Kidney (tissue), 14 donors: ENCODE results near the gene VGF. TPM values are rescaled to one million over a fixed set of nuclear protein-coding genes. Genes with fewer than 3 reads are reported as not detected.
"Not testable (repeated sequence)": the region's sequence is repeated elsewhere in the genome, so short reads cannot be mapped to it uniquely, and the experiment has no call there.

Source experiments
- DNase-seq, 5 donors: peaks; one replicate each; pipeline ENCODE4 v3.0.0-alpha.2; 2013 to 2020
- FAIRE-seq: peaks from 2 replicates; lab custom pipeline; 2012; peaks lifted over from hg19 to GRCh38; lab: Jason Lieb, UNC
- H3K27ac ChIP-seq, 2 donors: one replicate each; pipeline ENCODE4 v1.7.0; 2013; ENCODE audit warnings: low read depth in 2 of 2, low read length in 2 of 2, inconsistent platforms in 1 of 2
- H3K27me3 ChIP-seq: one replicate; pipeline ENCODE4 v1.7.1; 2013; ENCODE audit warnings: low read length, inconsistent platforms; ENCODE audit not compliant: control insufficient read depth, insufficient read depth
- H3K36me3 ChIP-seq, 3 donors: one replicate each; pipeline versions ENCODE4 v1.7.0 to v1.7.1; 2013; ENCODE audit warnings: low read length in 3 of 3, control low read depth in 1 of 3, inconsistent platforms in 1 of 3; ENCODE audit not compliant: insufficient read depth in 3 of 3, control insufficient read depth in 2 of 3
- H3K4me1 ChIP-seq, 3 donors: one replicate each; pipeline versions ENCODE4 v1.7.0 to v1.7.1; 2013; ENCODE audit warnings: low read length in 3 of 3, inconsistent platforms in 1 of 3, low read depth in 1 of 3; ENCODE audit not compliant: control insufficient read depth in 2 of 3, insufficient read depth in 2 of 3
- H3K4me3 ChIP-seq, 3 donors: one replicate each; pipeline versions ENCODE4 v1.7.0 to v1.8.1; 2013; ENCODE audit warnings: low read length in 3 of 3, control low read depth in 1 of 3, inconsistent platforms in 1 of 3
- H3K9ac ChIP-seq, 3 donors: one replicate each; pipeline versions ENCODE4 v1.7.0 to v1.7.1; 2013; ENCODE audit warnings: low read length in 3 of 3, control low read depth in 1 of 3, inconsistent platforms in 1 of 3
- H3K9me3 ChIP-seq, 3 donors: one replicate each; pipeline versions ENCODE4 v1.7.0 to v1.7.1; 2013; ENCODE audit warnings: low read length in 3 of 3, control low read depth in 1 of 3, inconsistent platforms in 1 of 3; ENCODE audit not compliant: control insufficient read depth in 2 of 3, insufficient read depth in 1 of 3
- intact Hi-C: fragments of 100-400 bp; cut with DNase I; formaldehyde crosslinking; loops from one replicate; pipeline ENCODE4 v1.11.1; 2022
- polyA plus RNA-seq: library from polyadenylated mRNA; stranded (reverse); fragments of 350-450 nt; fragmentation: Illumina TruSeq; extraction: RNeasy Lipid Tissue Mini Kit (QIAGEN cat#74804); gene quantifications from one replicate; pipeline ENCODE4 v1.2.3, GENCODE V29; 2014; ENCODE audit warnings: low read depth, low replicate concordance; ENCODE audit not compliant: insufficient read depth
- total RNA-seq: library from RNA; stranded (reverse); fragmentation: NEBNext Ultra II Directional; extraction: Animal tissue kit (Norgen Biotek cat#: 25700); gene quantifications from one replicate; pipeline ENCODE4 v1.2.1, GENCODE V29; 2021
- TF ChIP-seq, protein P1 (sequence below): IDR thresholded peaks from 3 replicates; pipeline ENCODE4 v1.5.1; 2012; ENCODE audit warnings: mild to moderate bottlenecking, moderate library complexity, borderline replicate concordance; ENCODE audit not compliant: insufficient read depth; ENCODE audit errors: extremely low read depth
- donor health status: control.
- donor health status: control.
- donor health status: control.
- donor health status: control.
- donor health status: control.
- donor health status: DM: yes; HTN: yes; CAD: no.
- donor health status: Normal renal cell carcinoma (clear cell type).

VGF gene
- total and polyA plus RNA-seq, 2 donors from 2014 or later: 0.38 to 2.2 TPM

DNA sequence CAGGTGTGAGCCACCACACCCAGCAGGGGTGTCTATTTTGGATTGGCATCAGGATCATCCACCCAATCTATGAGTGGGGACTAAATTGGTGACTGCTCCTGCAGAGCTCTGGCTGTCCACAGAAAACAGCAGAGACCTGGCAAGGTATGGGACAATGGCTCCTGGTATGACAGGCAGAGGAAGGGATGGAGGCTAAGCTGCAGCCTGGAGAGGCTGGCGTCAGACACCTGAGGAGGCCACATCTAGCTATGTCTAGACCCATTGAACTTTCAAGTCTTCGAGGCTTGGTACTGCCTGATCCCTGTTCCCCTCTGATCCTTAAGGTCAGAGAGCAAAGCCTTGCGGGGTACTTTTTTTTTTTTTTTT is 41.7 kb downstream of the VGF start:
- Histone ChIP-seq H3K9ac (no peak overlapping the region), H3K27ac (no peak overlapping the region), H3K27me3 (no peaks in the 10 kb centered on the region), H3K4me1 (peaks cover 0 to 19% (median 7%) of the 10 kb centered on the region in 3 donors), H3K36me3 (no peaks in the 10 kb centered on the region), H3K9me3 (no peaks in the 10 kb centered on the region), H3K4me3 (no peak overlapping the region)
- TF ChIP-seq, protein P1, sequence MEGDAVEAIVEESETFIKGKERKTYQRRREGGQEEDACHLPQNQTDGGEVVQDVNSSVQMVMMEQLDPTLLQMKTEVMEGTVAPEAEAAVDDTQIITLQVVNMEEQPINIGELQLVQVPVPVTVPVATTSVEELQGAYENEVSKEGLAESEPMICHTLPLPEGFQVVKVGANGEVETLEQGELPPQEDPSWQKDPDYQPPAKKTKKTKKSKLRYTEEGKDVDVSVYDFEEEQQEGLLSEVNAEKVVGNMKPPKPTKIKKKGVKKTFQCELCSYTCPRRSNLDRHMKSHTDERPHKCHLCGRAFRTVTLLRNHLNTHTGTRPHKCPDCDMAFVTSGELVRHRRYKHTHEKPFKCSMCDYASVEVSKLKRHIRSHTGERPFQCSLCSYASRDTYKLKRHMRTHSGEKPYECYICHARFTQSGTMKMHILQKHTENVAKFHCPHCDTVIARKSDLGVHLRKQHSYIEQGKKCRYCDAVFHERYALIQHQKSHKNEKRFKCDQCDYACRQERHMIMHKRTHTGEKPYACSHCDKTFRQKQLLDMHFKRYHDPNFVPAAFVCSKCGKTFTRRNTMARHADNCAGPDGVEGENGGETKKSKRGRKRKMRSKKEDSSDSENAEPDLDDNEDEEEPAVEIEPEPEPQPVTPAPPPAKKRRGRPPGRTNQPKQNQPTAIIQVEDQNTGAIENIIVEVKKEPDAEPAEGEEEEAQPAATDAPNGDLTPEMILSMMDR: no peak
- FAIRE-seq (no peak), DNase-seq (no peak)
- intact Hi-C loops: no loop called here

DNA sequence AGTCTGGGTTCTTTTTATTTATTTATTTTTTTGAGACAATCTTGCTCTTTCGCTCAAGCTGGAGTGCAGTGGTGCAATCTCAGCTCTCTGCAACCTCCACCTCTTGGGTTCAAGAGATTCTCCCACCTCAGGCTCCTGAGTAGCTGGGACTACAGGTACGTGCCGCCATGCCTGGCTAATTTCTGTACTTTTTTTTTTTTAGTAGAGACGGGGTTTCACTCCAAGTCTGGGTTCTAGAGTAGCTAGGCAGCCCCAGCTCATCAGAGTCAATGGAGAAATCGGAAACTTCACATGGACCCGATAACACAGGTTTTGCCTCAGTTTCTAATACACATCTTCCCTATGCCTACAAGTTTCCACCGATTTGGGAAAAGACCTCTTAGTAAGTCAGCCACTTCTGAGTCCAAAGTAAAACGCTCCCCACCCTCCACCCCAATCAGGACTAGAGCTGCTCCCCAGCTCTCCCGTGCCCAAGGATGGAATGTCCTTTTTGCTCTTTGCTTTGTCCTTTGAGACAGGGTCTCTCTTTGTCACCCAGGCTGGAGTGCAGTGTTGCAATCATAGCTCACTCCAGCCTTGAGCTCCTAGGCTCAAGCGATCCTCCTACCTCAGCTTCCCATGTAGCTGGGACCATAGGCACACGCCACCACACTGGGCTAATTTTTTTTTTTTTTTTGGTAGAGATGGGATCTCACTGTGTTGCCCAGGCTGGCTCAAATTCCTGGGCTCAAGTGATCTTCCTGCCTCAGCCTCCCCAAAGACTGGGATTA is 42.3 kb downstream of the VGF start:
- H3K27ac ChIP-seq: peak overlapping the region; percentile 49 to 93
- FAIRE-seq (no peak), DNase-seq (no peak)
- H3K4me3 ChIP-seq: no peak overlapping the region
- intact Hi-C loops: no loop called here
- no peaks in the 10 kb centered on the region for H3K36me3 ChIP-seq
- TF ChIP-seq, protein P1: no peak
- H3K9ac ChIP-seq: no peak overlapping the region
- H3K9me3 ChIP-seq: no peaks in the 10 kb centered on the region
- H3K27me3 ChIP-seq: no peaks in the 10 kb centered on the region
- peaks cover 0 to 19% (median 7%) of the 10 kb centered on the region in 3 donors for H3K4me1 ChIP-seq

DNA sequence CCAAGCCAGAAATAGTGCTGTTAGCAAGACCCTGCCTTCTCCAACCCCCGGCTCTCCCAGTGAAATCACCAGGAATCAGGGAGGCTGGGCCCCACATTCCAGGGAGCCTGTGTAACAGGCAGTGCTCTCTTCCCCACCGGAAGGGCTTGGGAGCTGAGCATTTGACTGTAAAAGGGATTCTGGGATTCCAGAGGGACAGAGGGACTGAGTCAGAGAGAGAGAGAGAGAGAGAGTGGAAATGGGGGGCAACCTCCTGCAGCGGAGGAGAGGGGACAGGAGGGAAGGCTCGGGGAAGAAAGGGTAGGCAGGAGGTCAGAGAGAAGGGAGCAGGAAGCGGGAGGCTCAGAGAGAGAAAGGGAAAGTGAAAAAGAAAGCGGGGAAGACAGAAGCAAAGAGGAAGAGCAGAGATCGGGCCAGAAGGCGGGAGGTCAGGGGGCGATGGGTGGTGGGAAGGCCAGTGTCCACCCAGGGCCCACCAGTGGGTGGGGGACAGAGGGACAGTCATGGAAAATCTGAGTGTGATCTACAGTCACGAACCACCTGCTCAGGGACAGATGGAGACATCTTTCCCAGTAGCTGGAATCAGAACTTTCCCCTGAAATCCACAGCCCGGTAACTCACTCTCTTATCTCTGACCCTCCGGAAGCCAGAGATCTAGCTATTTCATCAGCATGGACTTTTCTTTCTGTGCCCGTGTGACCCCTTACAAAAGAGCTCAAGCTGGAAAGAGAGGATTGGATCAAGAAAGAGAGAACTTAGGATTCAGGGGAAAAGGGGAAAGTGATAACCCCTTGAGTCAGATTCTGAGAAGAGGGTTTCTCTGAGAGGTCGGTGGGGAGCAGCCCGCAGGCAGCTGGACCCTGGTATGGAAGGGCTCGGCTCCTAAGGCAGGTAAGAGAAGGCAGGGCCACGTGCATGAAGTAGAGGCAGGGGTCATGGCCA is 43.1 kb downstream of the VGF start:
- peak overlapping the region in 2 of 3 donors; percentile 14 to 28 for H3K4me3 ChIP-seq
- peaks cover 0 to 18% (median 7%) of the 10 kb centered on the region in 3 donors for H3K4me1 ChIP-seq
- TF ChIP-seq, protein P1: no peak

DNA sequence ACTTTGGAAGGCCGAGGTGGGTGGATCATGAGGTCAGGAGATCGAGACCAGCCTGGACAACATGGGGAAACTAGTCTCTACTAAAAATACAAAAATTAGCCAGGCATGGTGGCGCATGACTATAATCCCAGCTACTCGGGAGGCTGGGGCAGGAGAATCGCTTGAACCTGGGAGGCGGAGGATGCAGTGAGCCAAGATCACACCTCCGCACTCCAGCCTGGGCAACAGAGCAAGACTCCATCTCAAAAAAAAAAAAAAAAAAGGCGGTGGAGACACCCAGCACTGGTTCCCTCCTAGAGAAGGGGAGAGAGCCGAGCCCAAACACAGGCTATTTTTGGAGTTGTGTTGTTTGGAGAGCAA is 43.8 kb downstream of the VGF start:
- DNase-seq, H3K4me3 ChIP-seq, H3K36me3 ChIP-seq, FAIRE-seq, H3K27me3 ChIP-seq, H3K9ac ChIP-seq, intact Hi-C loops, H3K9me3 ChIP-seq: not testable (repeated sequence)
- peak overlapping the region in 1 of 2 donors; percentile 93 for H3K27ac ChIP-seq
- H3K4me1 ChIP-seq: peaks cover 0 to 14% (median 5%) of the 10 kb centered on the region in 3 donors

More for the DNA sequence above, 43.1 kb downstream of the VGF start:
- no peaks in the 10 kb centered on the region for H3K36me3 ChIP-seq
- intact Hi-C loops: no loop called here
- H3K9ac ChIP-seq: peak overlapping the region in 2 of 3 donors; percentile 17 to 28
- H3K9me3 ChIP-seq: no peaks in the 10 kb centered on the region
- H3K27me3 ChIP-seq: no peaks in the 10 kb centered on the region
- DNase-seq: peak; percentile 76 to 97 (median 90)
- peak overlapping the region; percentile 49 to 93 for H3K27ac ChIP-seq
- FAIRE-seq: no peak
